IMR-90 (cell line): ENCODE data around the gene DEFB125. TPM values are rescaled to one million over a fixed set of nuclear protein-coding genes. Genes with fewer than 3 reads are reported as not detected.

Experiments
- ATAC-seq: fragments of 200-7000 bp; cut with Tn5 transposase; 2 replicates; pipeline ENCODE4 v1.9.1; 2020; ENCODE audit warnings: low read depth, mild to moderate bottlenecking, moderate library complexity
- Bru-seq: library from RNA; stranded (reverse); fragments of 400-500 nt; gene quantifications from one replicate; lab custom pipeline; 2021; lab: Mats Ljungman, UMichigan
- BruChase-seq, 2 experiments: library from RNA; stranded (reverse); fragments of 400-500 nt; gene quantifications; one replicate each; lab custom pipeline; 2021; lab: Mats Ljungman, UMichigan
- BruUV-seq: library from RNA; stranded (reverse); fragments of 400-500 nt; replicated peaks from 2 replicates; lab custom pipeline; 2021; lab: Mats Ljungman, UMichigan
- CTCF ChIA-PET: fragments of 300-600 bp; formaldehyde crosslinking; extraction: SDS; loops from one replicate; lab custom pipeline; 2021; ENCODE audit warnings: antibody characterized with exemption; lab: Yijun Ruan, JAX
- POLR2A ChIA-PET: fragments of 300-600 bp; sonication (Branson Sonifier 250); formaldehyde crosslinking; loops from one replicate; lab custom pipeline; 2022; ENCODE audit warnings: antibody characterized with exemption; ENCODE audit not compliant: unreplicated experiment; lab: Charles Lee
- DNase-seq: peaks from one replicate; pipeline ENCODE4 v3.0.0; 2013
- H2AFZ ChIP-seq: replicated peaks from 2 replicates; pipeline ENCODE3; 2013; ENCODE audit warnings: low read length, mild to moderate bottlenecking; ENCODE audit not compliant: poor library complexity
- H2AK5ac ChIP-seq: 2 replicates; pipeline ENCODE4 v1.6.1; 2013; ENCODE audit warnings: low read depth, low read length, inconsistent platforms
- H2AK9ac ChIP-seq: replicated peaks from 2 replicates; pipeline ENCODE3; 2013; ENCODE audit warnings: mild to moderate bottlenecking, low read depth, low read length, moderate library complexity; ENCODE audit not compliant: poor library complexity
- H2BK120ac ChIP-seq: 2 replicates; pipeline ENCODE4 v1.6.1; 2013; ENCODE audit warnings: low read depth, low read length, inconsistent platforms
- H2BK15ac ChIP-seq: 3 replicates; pipeline ENCODE4 v1.6.1; 2013; ENCODE audit warnings: low read depth, low read length, inconsistent platforms
- H2BK20ac ChIP-seq: 2 replicates; pipeline ENCODE4 v1.6.1; 2013; ENCODE audit warnings: low read depth, mild to moderate bottlenecking, inconsistent platforms, low read length, moderate library complexity
- H2BK5ac ChIP-seq: 2 replicates; pipeline ENCODE4 v1.6.1; 2013; ENCODE audit warnings: mild to moderate bottlenecking, low read depth, low read length, inconsistent platforms; ENCODE audit not compliant: poor library complexity, severe bottlenecking
- H3K14ac ChIP-seq: replicated peaks from 2 replicates; pipeline ENCODE4 v1.6.1; 2013; ENCODE audit warnings: low read depth, low read length, inconsistent platforms
- H3K18ac ChIP-seq: 2 replicates; pipeline ENCODE4 v1.6.1; 2013; ENCODE audit warnings: low read depth, low read length, control low read depth
- H3K23ac ChIP-seq: 2 replicates; pipeline ENCODE4 v1.6.1; 2013; ENCODE audit warnings: low read depth, low read length, inconsistent platforms
- H3K27ac ChIP-seq: 2 replicates; pipeline ENCODE4 v1.5.1; 2013; ENCODE audit warnings: mild to moderate bottlenecking, control low read depth, low read length; ENCODE audit not compliant: insufficient read depth
- H3K27me3 ChIP-seq: 2 replicates; pipeline ENCODE4 v1.6.1; 2013; ENCODE audit warnings: low read length; ENCODE audit not compliant: control insufficient read depth, insufficient read depth
- H3K36me3 ChIP-seq: 2 replicates; pipeline ENCODE4 v1.6.1; 2013; ENCODE audit warnings: low read length, mixed read lengths; ENCODE audit not compliant: control insufficient read depth, insufficient read depth
- H3K4ac ChIP-seq: 2 replicates; pipeline ENCODE4 v1.6.1; 2013; ENCODE audit warnings: low read depth, low read length, inconsistent platforms
- H3K4me1 ChIP-seq: 2 replicates; pipeline ENCODE4 v1.6.1; 2013; ENCODE audit warnings: low read length, mixed read lengths; ENCODE audit not compliant: control insufficient read depth, insufficient read depth
- H3K4me2 ChIP-seq: 2 replicates; pipeline ENCODE4 v1.6.1; 2013; ENCODE audit warnings: low read depth, mild to moderate bottlenecking, control low read depth, low read length, moderate library complexity
- H3K4me3 ChIP-seq: 2 replicates; pipeline ENCODE4 v1.5.1; 2013; ENCODE audit warnings: low read depth, mild to moderate bottlenecking, control low read depth, low read length, moderate library complexity; ENCODE audit not compliant: insufficient read depth
- H3K56ac ChIP-seq: 2 replicates; pipeline ENCODE4 v1.6.1; 2013; ENCODE audit warnings: low read length, inconsistent platforms; ENCODE audit not compliant: insufficient read depth; ENCODE audit errors: extremely low read depth
- H3K79me1 ChIP-seq, 2 experiments: 2 replicates each; pipeline ENCODE4 v1.6.1; 2013; ENCODE audit warnings: low read length in 2 of 2, inconsistent platforms in 1 of 2, low read depth in 1 of 2
- H3K9ac ChIP-seq: 2 replicates; pipeline ENCODE4 v1.6.1; 2013; ENCODE audit warnings: low read depth, low read length, control low read depth
- H3K9me1 ChIP-seq: 2 replicates; pipeline ENCODE4 v1.6.1; 2013; ENCODE audit warnings: low read length, inconsistent platforms; ENCODE audit not compliant: insufficient read depth
- H3K9me3 ChIP-seq: 2 replicates; pipeline ENCODE4 v1.6.1; 2013; ENCODE audit warnings: low read length; ENCODE audit not compliant: control insufficient read depth, insufficient read depth
- H4K20me1 ChIP-seq: 2 replicates; pipeline ENCODE4 v1.6.1; 2013; ENCODE audit warnings: low read length, inconsistent platforms; ENCODE audit not compliant: insufficient read depth
- H4K5ac ChIP-seq: 2 replicates; pipeline ENCODE4 v1.6.1; 2013; ENCODE audit warnings: mild to moderate bottlenecking, low read depth, low read length, control low read depth
- H4K8ac ChIP-seq, 2 experiments: 2 replicates each; pipeline ENCODE4 v1.6.1; 2013; ENCODE audit warnings: low read depth in 2 of 2, low read length in 2 of 2, control low read depth in 1 of 2, inconsistent platforms in 1 of 2
- H4K91ac ChIP-seq: 2 replicates; pipeline ENCODE4 v1.6.1; 2013; ENCODE audit warnings: low read depth, low read length, inconsistent platforms; ENCODE audit not compliant: insufficient read depth
- POLR2A ChIP-seq: IDR thresholded peaks from 2 replicates; pipeline ENCODE4 v1.6.1; 2012; ENCODE audit warnings: mild to moderate bottlenecking, low read depth, low read length
- WGBS, 2 experiments: methylation state at CpG; one replicate each; pipeline versions ENCODE4 v1.1.5 to v1.1.7; 2013; ENCODE audit warnings: missing lambda C conversion rate in 2 of 2; ENCODE audit not compliant: insufficient read length in 1 of 2; ENCODE audit errors: extremely low coverage in 2 of 2; 5-methylcytosine and 5-hydroxymethylcytosine counted together
- dilution Hi-C: fragments of 300-500 bp; cut with HindIII; formaldehyde crosslinking; loops from one replicate; pipeline ENCODE4 v1.14.3; 2018; ENCODE audit warnings: low sequenced_read_pairs; ENCODE audit not compliant: unreplicated experiment
- in situ Hi-C: fragments of 300-500 bp; cut with MboI; formaldehyde crosslinking; loops from 3 replicates; pipeline ENCODE4 v1.14.3; 2019; ENCODE audit warnings: low sequenced_read_pairs, inconsistent platforms, mixed read lengths
- intact Hi-C: fragments of 100-400 bp; cut with micrococcal nuclease; formaldehyde crosslinking; loops from 2 replicates; pipeline ENCODE4 v1.10.0; 2022
- long read RNA-seq: library from polyadenylated mRNA; unstranded; transcript quantifications from one replicate; pipeline ENCODE4 v2.0.0, GENCODE V29; 2021; ENCODE audit not compliant: unreplicated experiment
- polyA plus RNA-seq, 3 experiments: library from polyadenylated mRNA; depleted of rRNA; stranded (reverse); fragments of >200 nt; gene quantifications; 2 replicates each; pipeline ENCODE4 v1.2.3, GENCODE V29; 2012; ENCODE audit warnings: low replicate concordance in 1 of 3
- total RNA-seq: library from RNA; depleted of rRNA; stranded (reverse); fragments of >200 nt; gene quantifications from 2 replicates; pipeline ENCODE4 v1.2.3, GENCODE V29; 2012; rRNA removed
- TF ChIP-seq, protein P1 (sequence below): fragments of 150-350 bp; IDR thresholded peaks from 2 replicates; pipeline ENCODE4 v1.6.1; 2017; ENCODE audit warnings: mild to moderate bottlenecking, antibody characterized with exemption, low read length, low read depth

Gene DEFB125, protein sequence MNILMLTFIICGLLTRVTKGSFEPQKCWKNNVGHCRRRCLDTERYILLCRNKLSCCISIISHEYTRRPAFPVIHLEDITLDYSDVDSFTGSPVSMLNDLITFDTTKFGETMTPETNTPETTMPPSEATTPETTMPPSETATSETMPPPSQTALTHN
- total RNA-seq (not detected in 2 replicates), polyA plus RNA-seq (2012; rRNA removed) (not detected in 2 replicates), Bru-seq, nascent RNA (not detected), BruChase-seq, experiment 1, labeled RNA remaining after a 6-hour chase (not detected), BruChase-seq, experiment 2, labeled RNA remaining after a 2-hour chase (not detected)
- polyA plus RNA-seq (2012; cell fraction: cytosol; rRNA removed), result not detected in 2 replicates
- not detected in 2 replicates for polyA plus RNA-seq (2012; cell fraction: nucleus; rRNA removed; ENCODE audit: low replicate concordance)
- long read RNA-seq, result 0 reads

DNA sequence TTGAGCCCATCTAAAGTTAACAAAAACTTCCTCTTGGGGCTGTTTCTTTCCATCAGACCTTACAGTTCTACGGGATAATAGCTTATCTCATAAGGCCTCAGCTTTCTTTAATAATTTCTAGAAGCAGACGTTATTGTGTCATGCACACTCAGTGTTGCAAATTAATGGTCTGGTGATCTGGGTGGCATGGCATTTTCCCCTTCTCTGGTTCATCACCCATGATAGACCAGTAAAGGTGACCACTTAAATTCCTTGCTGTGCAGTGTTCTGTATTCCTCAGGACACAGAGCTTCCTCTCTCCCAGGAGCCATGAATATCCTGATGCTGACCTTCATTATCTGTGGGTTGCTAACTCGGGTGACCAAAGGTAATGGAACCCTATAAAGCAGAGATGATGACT is at the start of gene DEFB125:
TSS of gene DEFB125 (plus strand) at position 272 of the 400 bp plus-strand sequence. CDS start at position 310, 38 bp downstream.
- no peak within 1 kb of the TSS for H2BK5ac ChIP-seq
- CTCF ChIA-PET, result no interaction called here
- no peaks in the 10 kb centered on the region for H3K4me1 ChIP-seq
- TF ChIP-seq, protein P1, sequence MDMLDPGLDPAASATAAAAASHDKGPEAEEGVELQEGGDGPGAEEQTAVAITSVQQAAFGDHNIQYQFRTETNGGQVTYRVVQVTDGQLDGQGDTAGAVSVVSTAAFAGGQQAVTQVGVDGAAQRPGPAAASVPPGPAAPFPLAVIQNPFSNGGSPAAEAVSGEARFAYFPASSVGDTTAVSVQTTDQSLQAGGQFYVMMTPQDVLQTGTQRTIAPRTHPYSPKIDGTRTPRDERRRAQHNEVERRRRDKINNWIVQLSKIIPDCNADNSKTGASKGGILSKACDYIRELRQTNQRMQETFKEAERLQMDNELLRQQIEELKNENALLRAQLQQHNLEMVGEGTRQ, result no peak
- TF ChIP-seq POLR2A, result no peak
- intact Hi-C loops, result no loop called here
- H2AK9ac ChIP-seq, result no peak within 1 kb of the TSS
- no peaks in the 10 kb centered on the region for H3K9me1 ChIP-seq
- H4K91ac ChIP-seq, result no peak within 1 kb of the TSS
- no peak within 1 kb of the TSS for H3K14ac ChIP-seq
- H3K4me3 ChIP-seq, result no peak within 1 kb of the TSS
- H3K9ac ChIP-seq, result no peak within 1 kb of the TSS
- H2AFZ ChIP-seq, result no peak within 1 kb of the TSS
- no peak within 1 kb of the TSS for H2AK5ac ChIP-seq
- H2BK120ac ChIP-seq, result no peak within 1 kb of the TSS
- no CpG with 5 or more reads among the region's 3 CpGs for WGBS, 2 experiments
- dilution Hi-C loops, result no loop called here
- no peak within 1 kb of the TSS for H3K18ac ChIP-seq
- H3K27me3 ChIP-seq, result no peaks in the 10 kb centered on the region
- ATAC-seq, result no peak
- H3K9me3 ChIP-seq, result no peaks in the 10 kb centered on the region
- H3K4ac ChIP-seq, result no peak within 1 kb of the TSS
- no peaks in the 10 kb centered on the region for H4K20me1 ChIP-seq
- no peak within 1 kb of the TSS for H3K27ac ChIP-seq
- H3K79me1 ChIP-seq, result no peaks in the 10 kb centered on the region
- DNase-seq, result no peak
- no peak within 1 kb of the TSS for H2BK15ac ChIP-seq
- H3K23ac ChIP-seq, result no peak within 1 kb of the TSS
- no peaks in the 10 kb centered on the region for H3K36me3 ChIP-seq
- H4K8ac ChIP-seq, result no peak within 1 kb of the TSS
- no peak within 1 kb of the TSS for H3K4me2 ChIP-seq
- no TSS peak for BruUV-seq
- H4K5ac ChIP-seq, result no peak within 1 kb of the TSS
- H2BK20ac ChIP-seq, result no peak within 1 kb of the TSS
- no peak within 1 kb of the TSS for H3K56ac ChIP-seq
- POLR2A ChIA-PET, result no interaction called here
- in situ Hi-C loops, result no loop called here
